Fibroblast of mammary gland (primary cell): ENCODE results near the gene DYNLT5.
"Not testable (repeated sequence)": the region's sequence is repeated elsewhere in the genome, so short reads cannot be mapped to it uniquely, and the experiment has no call there.

Experiments used
- DNase-seq: peaks from one replicate; pipeline ENCODE4 v3.0.0-alpha.2; 2010; ENCODE audit warnings: low read depth
- H3K4me3 ChIP-seq: 2 replicates; pipeline ENCODE4 v1.5.1; 2011; ENCODE audit warnings: low read depth, mild to moderate bottlenecking, low read length, moderate library complexity; ENCODE audit not compliant: control insufficient read depth
- CTCF ChIP-seq: conservative IDR thresholded peaks from 2 replicates; pipeline ENCODE4 v1.5.1; 2011; ENCODE audit warnings: low read depth, low read length, inconsistent platforms; ENCODE audit not compliant: control insufficient read depth, insufficient read depth

The DYNLT5 gene

GRCh38 chr1:66732407-66733166 lies 19.7 kb upstream of the DYNLT5 start:
- no peak overlapping the region for H3K4me3 ChIP-seq
- no peak for TF ChIP-seq CTCF
- peak; percentile 38 for DNase-seq

- peak; percentile 28 for DNase-seq
- no peak for TF ChIP-seq CTCF
- H3K4me3 ChIP-seq, result no peak overlapping the region
These were observed 18.8 kb upstream of the DYNLT5 start for GRCh38 chr1:66733348-66734017.

GRCh38 chr1:66734531-66734930 lies 17.7 kb upstream of the DYNLT5 start:
- not testable (repeated sequence) for DNase-seq, H3K4me3 ChIP-seq

DNA sequence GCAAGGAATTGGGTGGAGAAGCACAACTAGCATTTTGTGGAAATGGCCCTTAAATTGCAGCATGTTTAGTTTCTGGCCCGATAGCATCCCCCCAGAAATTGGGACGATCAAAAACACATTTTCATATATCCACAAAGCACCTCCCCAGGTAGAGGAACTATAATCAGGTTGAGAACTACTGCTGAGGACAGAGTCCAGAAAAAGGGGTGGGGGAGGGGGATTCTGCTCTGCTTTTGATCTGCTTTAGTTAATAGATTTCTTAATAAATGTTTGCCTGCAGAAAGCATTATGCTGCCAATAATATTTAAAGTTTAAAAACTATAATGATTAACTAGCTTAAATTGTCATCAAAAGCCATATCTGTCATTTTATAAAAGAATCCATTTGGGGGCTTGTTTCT lies 14.4 kb upstream of the DYNLT5 start:
- no peak overlapping the region for H3K4me3 ChIP-seq
- DNase-seq, result no peak
- no peak for TF ChIP-seq CTCF

DNA sequence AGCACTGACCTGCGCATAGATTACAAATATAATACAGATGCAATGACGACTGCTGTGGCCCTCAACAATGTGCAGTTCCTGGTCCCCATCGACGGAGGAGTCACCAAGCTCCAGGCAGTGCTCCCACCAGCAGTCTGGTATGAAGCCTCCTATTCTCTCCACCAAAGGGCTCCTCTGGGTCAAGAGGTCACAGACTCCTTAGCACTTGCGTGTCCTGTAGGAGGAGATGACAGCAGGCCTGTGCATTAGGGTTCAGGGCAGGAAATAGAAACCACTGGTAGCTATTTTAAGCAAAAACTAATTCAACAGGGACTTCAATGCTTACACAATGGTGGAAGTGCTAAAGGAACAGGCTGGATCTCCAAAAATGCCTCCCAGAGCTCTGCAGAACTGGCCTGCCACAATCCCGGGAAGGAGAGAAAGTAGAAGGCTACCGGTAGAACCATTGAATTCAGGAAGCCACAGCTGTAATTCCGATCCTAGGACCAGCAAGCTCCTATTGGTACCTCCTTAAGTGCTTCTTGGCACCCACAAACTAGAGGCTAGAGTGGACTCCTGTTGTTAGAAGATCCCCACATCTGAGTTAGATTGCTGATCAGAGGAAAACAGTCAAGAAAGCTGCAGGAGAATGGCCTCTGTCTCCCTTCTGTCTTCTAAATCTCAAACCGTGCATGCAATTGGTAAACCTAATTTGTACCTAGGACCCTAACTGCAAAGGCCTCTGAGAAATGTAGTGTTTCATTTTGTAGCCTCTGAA lies 12.7 kb upstream of the DYNLT5 start:
- no peak overlapping the region for H3K4me3 ChIP-seq
- no peak for DNase-seq
- TF ChIP-seq CTCF, result no peak

DNA sequence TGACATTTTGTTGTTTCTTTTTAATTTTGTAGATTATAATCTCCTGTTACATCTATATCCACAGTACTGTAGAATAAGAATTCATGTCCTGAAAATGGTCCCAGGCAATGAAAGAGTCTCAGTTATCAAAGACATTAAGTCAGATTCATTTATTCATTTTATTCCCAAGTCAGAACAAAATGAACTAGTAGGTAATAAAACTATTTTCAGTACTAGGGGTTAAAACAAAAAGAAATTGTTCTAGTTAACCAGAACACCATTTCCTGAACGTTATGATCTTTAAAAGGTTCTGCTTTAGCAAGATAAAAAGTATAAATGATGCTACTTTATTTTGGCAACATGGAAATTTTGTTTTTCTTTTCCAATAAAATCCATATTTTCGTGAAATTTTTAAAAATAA lies 6.8 kb upstream of the DYNLT5 start:
- TF ChIP-seq CTCF, result no peak
- no peak for DNase-seq
- no peak overlapping the region for H3K4me3 ChIP-seq

GRCh38 chr1:66747501-66747900 lies 4.8 kb upstream of the DYNLT5 start:
- no peak for TF ChIP-seq CTCF
- no peak overlapping the region for H3K4me3 ChIP-seq
- peak; percentile 61 for DNase-seq
